ENCODE results near the gene ZNRF2. TPM values are rescaled to one million over a fixed set of nuclear protein-coding genes. Genes with fewer than 3 reads are reported as not detected.

Gene ZNRF2
- total RNA-seq, 2 donors from 2014 or later = 50.3 TPM

- DNase-seq (no peak), ATAC-seq (no peak)
- intact Hi-C loops (cut with DNase I, micrococcal nuclease) = no loop called here
These were observed 24.9 kb downstream of the ZNRF2 start for GRCh38 chr7:30309302-30309701.

GRCh38 chr7:30309842-30310435, 25.5 kb downstream of the ZNRF2 start:
- intact Hi-C loops (cut with DNase I, micrococcal nuclease) = no loop called here
- ATAC-seq (peak; percentile 38), DNase-seq (no peak)

GRCh38 chr7:30310674-30311362, 26.4 kb downstream of the ZNRF2 start:
- ATAC-seq (no peak), DNase-seq (no peak)
- intact Hi-C loops (cut with DNase I, micrococcal nuclease) = no loop called here

- ATAC-seq (no peak), DNase-seq (no peak)
- intact Hi-C loops (cut with DNase I, micrococcal nuclease) = no loop called here
These were observed 27.8 kb downstream of the ZNRF2 start for GRCh38 chr7:30312178-30312577.

- no peak for ATAC-seq
- no peak for DNase-seq
- intact Hi-C loops (cut with DNase I, micrococcal nuclease) = no loop called here
These were observed 29.0 kb downstream of the ZNRF2 start for GRCh38 chr7:30313348-30313747.

GRCh38 chr7:30313793-30314192, 29.4 kb downstream of the ZNRF2 start:
- intact Hi-C loops (cut with DNase I, micrococcal nuclease) = no loop called here
- DNase-seq = no peak
- ATAC-seq = no peak

- DNase-seq (no peak), ATAC-seq (no peak)
- intact Hi-C loops (cut with DNase I, micrococcal nuclease) = no loop called here
These were observed 31.2 kb downstream of the ZNRF2 start for GRCh38 chr7:30315589-30315988.

- intact Hi-C loops (cut with DNase I, micrococcal nuclease) = no loop called here
- DNase-seq = no peak
- ATAC-seq = no peak
These were observed 36.0 kb downstream of the ZNRF2 start for GRCh38 chr7:30320392-30320791.

GRCh38 chr7:30321089-30321881, 36.9 kb downstream of the ZNRF2 start:
- intact Hi-C loops (cut with DNase I, micrococcal nuclease) = no loop called here
- no peak for DNase-seq
- no peak for ATAC-seq

- ATAC-seq (no peak), DNase-seq (no peak)
- intact Hi-C loops (cut with DNase I, micrococcal nuclease) = no loop called here
These were observed 37.4 kb downstream of the ZNRF2 start for GRCh38 chr7:30321882-30322192.

- ATAC-seq = peak; percentile 57
- intact Hi-C loops (cut with DNase I, micrococcal nuclease) = no loop called here
- no peak for DNase-seq
These were observed 38.0 kb downstream of the ZNRF2 start for GRCh38 chr7:30322271-30323005.

GRCh38 chr7:30323006-30323355, 38.6 kb downstream of the ZNRF2 start:
- ATAC-seq (peak; percentile 87), DNase-seq (no peak)
- intact Hi-C loops (cut with DNase I, micrococcal nuclease) = no loop called here

GRCh38 chr7:30327813-30328212, 43.4 kb downstream of the ZNRF2 start:
- intact Hi-C loops (cut with DNase I, micrococcal nuclease) = no loop called here
- DNase-seq = no peak

GRCh38 chr7:30328381-30328780, 44.0 kb downstream of the ZNRF2 start:
- no peak for DNase-seq
- no peak for ATAC-seq
- intact Hi-C loops (cut with DNase I, micrococcal nuclease) = no loop called here

More at GRCh38 chr7:30327813-30328212, 43.4 kb downstream of the ZNRF2 start:
- no peak for ATAC-seq

GRCh38 chr7:30329716-30330115, 45.3 kb downstream of the ZNRF2 start:
- intact Hi-C loops (cut with DNase I, micrococcal nuclease) = no loop called here
- no peak for ATAC-seq
- no peak for DNase-seq

- DNase-seq = no peak
- ATAC-seq = peak; percentile 76
These were observed 46.0 kb downstream of the ZNRF2 start for GRCh38 chr7:30330134-30331111.

GRCh38 chr7:30331338-30331737, 46.9 kb downstream of the ZNRF2 start:
- intact Hi-C loops (cut with DNase I, micrococcal nuclease) = no loop called here
- DNase-seq (no peak), ATAC-seq (peak; percentile 56)

More at GRCh38 chr7:30330134-30331111, 46.0 kb downstream of the ZNRF2 start:
- intact Hi-C loops (cut with DNase I, micrococcal nuclease) = no loop called here

- intact Hi-C loops (cut with DNase I, micrococcal nuclease) = no loop called here
- ATAC-seq = no peak
- no peak for DNase-seq
These were observed 48.2 kb downstream of the ZNRF2 start for GRCh38 chr7:30332549-30332948.
